WTC11 (cell line): ENCODE results near the gene PARD3B. TPM values are rescaled to one million over a fixed set of nuclear protein-coding genes. Genes with fewer than 3 reads are reported as not detected.

Experiments
- ATAC-seq: fragments of 200-7000 bp; cut with Tn5 transposase; 2 replicates; pipeline ENCODE4 v1.10.0; 2021; ENCODE audit warnings: mild to moderate bottlenecking, moderate library complexity
- CTCF ChIA-PET: fragments of 300-600 bp; sonication (Branson Sonifier 250); formaldehyde crosslinking; loops from one replicate; lab custom pipeline; 2021; ENCODE audit warnings: antibody characterized with exemption; lab: Charles Lee
- POLR2A ChIA-PET: fragments of 350-600 bp; sonication (Branson Sonifier 250); formaldehyde crosslinking; loops from one replicate; lab custom pipeline; 2021; ENCODE audit warnings: antibody characterized with exemption; lab: Charles Lee
- DNase-seq: peaks from one replicate; pipeline ENCODE4 v3.0.0; 2021; ENCODE audit warnings: low spot score
- H3K27ac Mint-ChIP-seq: 2 replicates; pipeline ENCODE4 v1.8.0; 2021; ENCODE audit warnings: mixed read lengths
- H3K27me3 Mint-ChIP-seq: 2 replicates; pipeline ENCODE4 v1.8.0; 2021; ENCODE audit warnings: low read depth, mild to moderate bottlenecking, moderate library complexity, mixed read lengths
- H3K36me3 Mint-ChIP-seq: 2 replicates; pipeline ENCODE4 v1.8.0; 2021; ENCODE audit warnings: mixed read lengths
- H3K4me1 Mint-ChIP-seq: 2 replicates; pipeline ENCODE4 v1.8.0; 2022; ENCODE audit warnings: mixed read lengths
- H3K4me3 Mint-ChIP-seq: 2 replicates; pipeline ENCODE4 v1.8.0; 2021; ENCODE audit warnings: mild to moderate bottlenecking, moderate library complexity, mixed read lengths
- H3K9me3 Mint-ChIP-seq: 2 replicates; pipeline ENCODE4 v1.8.0; 2021; ENCODE audit warnings: mixed read lengths
- CREM ChIP-seq: sonication (generic); formaldehyde crosslinking; IDR thresholded peaks from 2 replicates; pipeline ENCODE4 v1.8.1; 2022; ENCODE audit warnings: mild to moderate bottlenecking, missing genetic modification reagents, moderate library complexity
- E2F4 ChIP-seq: sonication (generic); formaldehyde crosslinking; IDR thresholded peaks from 2 replicates; pipeline ENCODE4 v1.8.1; 2022; ENCODE audit warnings: low read depth, mild to moderate bottlenecking, moderate library complexity, missing genetic modification reagents, borderline replicate concordance
- ETV6 ChIP-seq: sonication (generic); formaldehyde crosslinking; IDR thresholded peaks from 2 replicates; pipeline ENCODE4 v1.8.1; 2022; ENCODE audit warnings: mild to moderate bottlenecking, missing genetic modification reagents
- FOXK1 ChIP-seq: sonication (generic); formaldehyde crosslinking; IDR thresholded peaks from 2 replicates; pipeline ENCODE4 v1.8.0; 2022; ENCODE audit warnings: mild to moderate bottlenecking, moderate library complexity, missing genetic modification reagents
- IRF1 ChIP-seq: sonication (generic); formaldehyde crosslinking; IDR thresholded peaks from 2 replicates; pipeline ENCODE4 v1.8.0; 2023; ENCODE audit warnings: missing genetic modification reagents
- IRF2 ChIP-seq: sonication (generic); formaldehyde crosslinking; IDR thresholded peaks from 2 replicates; pipeline ENCODE4 v1.8.0; 2022; ENCODE audit warnings: low read depth, missing genetic modification reagents, borderline replicate concordance
- JAZF1 ChIP-seq: fragments of 250-450 bp; sonication (Bioruptor Pico); IDR thresholded peaks from 2 replicates; pipeline ENCODE4 v1.9.0; 2021; ENCODE audit warnings: moderate library complexity, mild to moderate bottlenecking, inconsistent platforms
- NFE2L1 ChIP-seq: sonication (generic); formaldehyde crosslinking; IDR thresholded peaks from 2 replicates; pipeline ENCODE4 v1.8.1; 2023; ENCODE audit warnings: missing genetic modification reagents
- NR3C1 ChIP-seq: sonication (generic); formaldehyde crosslinking; conservative IDR thresholded peaks from 2 replicates; pipeline ENCODE4 v1.8.1; 2023; ENCODE audit warnings: low read depth, mild to moderate bottlenecking, missing genetic modification reagents
- PREB ChIP-seq: sonication (generic); formaldehyde crosslinking; IDR thresholded peaks from 2 replicates; pipeline ENCODE4 v1.8.1; 2022; ENCODE audit warnings: mild to moderate bottlenecking, missing genetic modification reagents, moderate library complexity, borderline replicate concordance
- RORB ChIP-seq: fragments of 250-450 bp; sonication (Bioruptor Pico); IDR thresholded peaks from 2 replicates; pipeline ENCODE4 v1.9.0; 2021; ENCODE audit warnings: mild to moderate bottlenecking
- TCF7 ChIP-seq: sonication (generic); formaldehyde crosslinking; IDR thresholded peaks from 2 replicates; pipeline ENCODE4 v1.8.0; 2022; ENCODE audit warnings: mild to moderate bottlenecking, low read depth, missing genetic modification reagents, moderate library complexity
- TEAD1 ChIP-seq: sonication (generic); formaldehyde crosslinking; IDR thresholded peaks from 2 replicates; pipeline ENCODE4 v1.8.0; 2022; ENCODE audit warnings: mild to moderate bottlenecking, missing genetic modification reagents
- TEAD4 ChIP-seq: sonication (generic); formaldehyde crosslinking; IDR thresholded peaks from 2 replicates; pipeline ENCODE4 v1.8.0; 2022; ENCODE audit warnings: mild to moderate bottlenecking, missing genetic modification reagents
- ZBTB21 ChIP-seq: sonication (generic); formaldehyde crosslinking; IDR thresholded peaks from 2 replicates; pipeline ENCODE4 v1.8.1; 2023; ENCODE audit warnings: mild to moderate bottlenecking, missing genetic modification reagents, borderline replicate concordance
- ZBTB43 ChIP-seq: sonication (generic); formaldehyde crosslinking; IDR thresholded peaks from 2 replicates; pipeline ENCODE4 v1.8.1; 2023; ENCODE audit warnings: mild to moderate bottlenecking, missing genetic modification reagents
- ZNF512 ChIP-seq: sonication (generic); formaldehyde crosslinking; IDR thresholded peaks from 2 replicates; pipeline ENCODE4 v1.8.1; 2022; ENCODE audit warnings: missing genetic modification reagents, borderline replicate concordance
- total RNA-seq: library from RNA; stranded (reverse); gene quantifications from 3 replicates; pipeline ENCODE4 v1.2.3, GENCODE V29; 2021
- TF ChIP-seq, protein P1 (sequence below): fragments of 250-450 bp; sonication (Bioruptor Pico); IDR thresholded peaks from 2 replicates; pipeline ENCODE4 v1.9.0; 2021; ENCODE audit warnings: mild to moderate bottlenecking
- TF ChIP-seq, protein P2 (sequence below): sonication (generic); formaldehyde crosslinking; conservative IDR thresholded peaks from 2 replicates; pipeline ENCODE4 v1.8.1; 2023; ENCODE audit warnings: mild to moderate bottlenecking, low read depth, missing genetic modification reagents, moderate library complexity
- TF ChIP-seq, protein P3 (sequence below): sonication (generic); formaldehyde crosslinking; IDR thresholded peaks from 2 replicates; pipeline ENCODE4 v1.8.0; 2022; ENCODE audit warnings: mild to moderate bottlenecking, missing genetic modification reagents
- TF ChIP-seq, protein P4 (sequence below): sonication (generic); formaldehyde crosslinking; IDR thresholded peaks from 2 replicates; pipeline ENCODE4 v1.8.1; 2022; ENCODE audit warnings: low read depth, missing genetic modification reagents, borderline replicate concordance

Gene PARD3B
- total RNA-seq, 1 experiment from 2014 or later, result 5.6 TPM

DNA sequence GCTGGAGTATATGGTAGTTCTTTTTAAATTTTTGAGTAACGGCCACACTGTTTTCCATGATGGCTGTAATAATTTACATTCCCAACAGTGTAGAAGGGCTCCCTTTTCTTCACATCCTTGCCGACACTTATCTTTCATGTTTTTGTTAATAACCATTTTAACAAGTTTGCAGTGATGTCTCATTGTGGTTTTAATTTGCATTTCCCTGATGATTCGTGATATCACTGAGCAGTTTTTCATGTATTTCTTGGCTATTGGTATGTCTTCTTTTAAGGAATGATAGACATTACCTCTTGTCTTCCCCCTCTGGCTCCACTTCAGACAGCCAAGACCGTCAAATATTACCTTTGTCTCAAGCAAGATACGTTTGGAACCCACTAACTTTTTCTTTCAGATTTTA is 765.9 kb downstream of the PARD3B start:
- DNase-seq (no peak), ATAC-seq (no peak)
- TF ChIP-seq TEAD1 (CRISPR knock-in tag) (no peak), PREB (CRISPR knock-in tag) (no peak), ZNF512 (CRISPR knock-in tag) (no peak), RORB (no peak), NR3C1 (no peak), E2F4 (no peak), ETV6 (CRISPR knock-in tag) (no peak), NFE2L1 (CRISPR knock-in tag) (no peak), IRF1 (no peak), IRF2 (no peak), JAZF1 (CRISPR knock-in tag) (no peak)
- TF ChIP-seq, protein P1, sequence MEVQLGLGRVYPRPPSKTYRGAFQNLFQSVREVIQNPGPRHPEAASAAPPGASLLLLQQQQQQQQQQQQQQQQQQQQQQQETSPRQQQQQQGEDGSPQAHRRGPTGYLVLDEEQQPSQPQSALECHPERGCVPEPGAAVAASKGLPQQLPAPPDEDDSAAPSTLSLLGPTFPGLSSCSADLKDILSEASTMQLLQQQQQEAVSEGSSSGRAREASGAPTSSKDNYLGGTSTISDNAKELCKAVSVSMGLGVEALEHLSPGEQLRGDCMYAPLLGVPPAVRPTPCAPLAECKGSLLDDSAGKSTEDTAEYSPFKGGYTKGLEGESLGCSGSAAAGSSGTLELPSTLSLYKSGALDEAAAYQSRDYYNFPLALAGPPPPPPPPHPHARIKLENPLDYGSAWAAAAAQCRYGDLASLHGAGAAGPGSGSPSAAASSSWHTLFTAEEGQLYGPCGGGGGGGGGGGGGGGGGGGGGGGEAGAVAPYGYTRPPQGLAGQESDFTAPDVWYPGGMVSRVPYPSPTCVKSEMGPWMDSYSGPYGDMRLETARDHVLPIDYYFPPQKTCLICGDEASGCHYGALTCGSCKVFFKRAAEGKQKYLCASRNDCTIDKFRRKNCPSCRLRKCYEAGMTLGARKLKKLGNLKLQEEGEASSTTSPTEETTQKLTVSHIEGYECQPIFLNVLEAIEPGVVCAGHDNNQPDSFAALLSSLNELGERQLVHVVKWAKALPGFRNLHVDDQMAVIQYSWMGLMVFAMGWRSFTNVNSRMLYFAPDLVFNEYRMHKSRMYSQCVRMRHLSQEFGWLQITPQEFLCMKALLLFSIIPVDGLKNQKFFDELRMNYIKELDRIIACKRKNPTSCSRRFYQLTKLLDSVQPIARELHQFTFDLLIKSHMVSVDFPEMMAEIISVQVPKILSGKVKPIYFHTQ (CRISPR knock-in tag), result no peak
- TF ChIP-seq, protein P2, sequence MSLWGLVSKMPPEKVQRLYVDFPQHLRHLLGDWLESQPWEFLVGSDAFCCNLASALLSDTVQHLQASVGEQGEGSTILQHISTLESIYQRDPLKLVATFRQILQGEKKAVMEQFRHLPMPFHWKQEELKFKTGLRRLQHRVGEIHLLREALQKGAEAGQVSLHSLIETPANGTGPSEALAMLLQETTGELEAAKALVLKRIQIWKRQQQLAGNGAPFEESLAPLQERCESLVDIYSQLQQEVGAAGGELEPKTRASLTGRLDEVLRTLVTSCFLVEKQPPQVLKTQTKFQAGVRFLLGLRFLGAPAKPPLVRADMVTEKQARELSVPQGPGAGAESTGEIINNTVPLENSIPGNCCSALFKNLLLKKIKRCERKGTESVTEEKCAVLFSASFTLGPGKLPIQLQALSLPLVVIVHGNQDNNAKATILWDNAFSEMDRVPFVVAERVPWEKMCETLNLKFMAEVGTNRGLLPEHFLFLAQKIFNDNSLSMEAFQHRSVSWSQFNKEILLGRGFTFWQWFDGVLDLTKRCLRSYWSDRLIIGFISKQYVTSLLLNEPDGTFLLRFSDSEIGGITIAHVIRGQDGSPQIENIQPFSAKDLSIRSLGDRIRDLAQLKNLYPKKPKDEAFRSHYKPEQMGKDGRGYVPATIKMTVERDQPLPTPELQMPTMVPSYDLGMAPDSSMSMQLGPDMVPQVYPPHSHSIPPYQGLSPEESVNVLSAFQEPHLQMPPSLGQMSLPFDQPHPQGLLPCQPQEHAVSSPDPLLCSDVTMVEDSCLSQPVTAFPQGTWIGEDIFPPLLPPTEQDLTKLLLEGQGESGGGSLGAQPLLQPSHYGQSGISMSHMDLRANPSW (CRISPR knock-in tag), result no peak
- TF ChIP-seq, all 79 proteins: peak for 0
- no peak overlapping the region for H3K27ac Mint-ChIP-seq
- CTCF ChIA-PET, result no interaction called here
- H3K4me3 Mint-ChIP-seq, result no peak overlapping the region
- peaks cover 12% of the 10 kb centered on the region for H3K9me3 Mint-ChIP-seq
- peaks cover 15% of the 10 kb centered on the region for H3K4me1 Mint-ChIP-seq
- POLR2A ChIA-PET, result no interaction called here
- peaks cover 10% of the 10 kb centered on the region for H3K36me3 Mint-ChIP-seq
- no peaks in the 10 kb centered on the region for H3K27me3 Mint-ChIP-seq

- Mint-ChIP-seq H3K27me3 (no peaks in the 10 kb centered on the region), H3K9me3 (peaks cover 13% of the 10 kb centered on the region), H3K36me3 (peaks cover 12% of the 10 kb centered on the region), H3K27ac (no peak overlapping the region), H3K4me3 (no peak overlapping the region), H3K4me1 (peaks cover 14% of the 10 kb centered on the region)
- CTCF ChIA-PET, result interaction anchor here (1.3 kb wide), 1 partner anchor 358 kb away, joined by 4 read pairs; no protein-coding TSS in a partner anchor
- POLR2A ChIA-PET, result no interaction called here
- no peak for ATAC-seq
- DNase-seq, result no peak
- TF ChIP-seq TEAD4 (CRISPR knock-in tag), result no peak
- no peak for TF ChIP-seq FOXK1 (CRISPR knock-in tag)
- no peak for TF ChIP-seq ZBTB21
- TF ChIP-seq TCF7 (CRISPR knock-in tag), result no peak
- TF ChIP-seq, protein P3, sequence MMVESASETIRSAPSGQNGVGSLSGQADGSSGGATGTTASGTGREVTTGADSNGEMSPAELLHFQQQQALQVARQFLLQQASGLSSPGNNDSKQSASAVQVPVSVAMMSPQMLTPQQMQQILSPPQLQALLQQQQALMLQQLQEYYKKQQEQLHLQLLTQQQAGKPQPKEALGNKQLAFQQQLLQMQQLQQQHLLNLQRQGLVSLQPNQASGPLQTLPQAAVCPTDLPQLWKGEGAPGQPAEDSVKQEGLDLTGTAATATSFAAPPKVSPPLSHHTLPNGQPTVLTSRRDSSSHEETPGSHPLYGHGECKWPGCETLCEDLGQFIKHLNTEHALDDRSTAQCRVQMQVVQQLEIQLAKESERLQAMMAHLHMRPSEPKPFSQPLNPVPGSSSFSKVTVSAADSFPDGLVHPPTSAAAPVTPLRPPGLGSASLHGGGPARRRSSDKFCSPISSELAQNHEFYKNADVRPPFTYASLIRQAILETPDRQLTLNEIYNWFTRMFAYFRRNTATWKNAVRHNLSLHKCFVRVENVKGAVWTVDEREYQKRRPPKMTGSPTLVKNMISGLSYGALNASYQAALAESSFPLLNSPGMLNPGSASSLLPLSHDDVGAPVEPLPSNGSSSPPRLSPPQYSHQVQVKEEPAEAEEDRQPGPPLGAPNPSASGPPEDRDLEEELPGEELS (CRISPR knock-in tag), result no peak
- TF ChIP-seq, protein P4, sequence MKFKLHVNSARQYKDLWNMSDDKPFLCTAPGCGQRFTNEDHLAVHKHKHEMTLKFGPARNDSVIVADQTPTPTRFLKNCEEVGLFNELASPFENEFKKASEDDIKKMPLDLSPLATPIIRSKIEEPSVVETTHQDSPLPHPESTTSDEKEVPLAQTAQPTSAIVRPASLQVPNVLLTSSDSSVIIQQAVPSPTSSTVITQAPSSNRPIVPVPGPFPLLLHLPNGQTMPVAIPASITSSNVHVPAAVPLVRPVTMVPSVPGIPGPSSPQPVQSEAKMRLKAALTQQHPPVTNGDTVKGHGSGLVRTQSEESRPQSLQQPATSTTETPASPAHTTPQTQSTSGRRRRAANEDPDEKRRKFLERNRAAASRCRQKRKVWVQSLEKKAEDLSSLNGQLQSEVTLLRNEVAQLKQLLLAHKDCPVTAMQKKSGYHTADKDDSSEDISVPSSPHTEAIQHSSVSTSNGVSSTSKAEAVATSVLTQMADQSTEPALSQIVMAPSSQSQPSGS (CRISPR knock-in tag), result no peak
- TF ChIP-seq CREM, result no peak
- no peak for TF ChIP-seq NFE2L1 (CRISPR knock-in tag)
- TF ChIP-seq ZBTB43 (CRISPR knock-in tag), result no peak
Observed at GRCh38 chr2:205321231-205321630, 776.0 kb downstream of the PARD3B start.
